GM18858 (cell line): ENCODE results near the gene DISP3.

Experiments used
- ATAC-seq: cut with Tn5 transposase; IDR thresholded peaks from one replicate; pipeline ENCODE4 v1.9.1; 2021; ENCODE audit not compliant: unreplicated experiment

DISP3 gene

GRCh38 chr1:11527541-11528452, 48.8 kb downstream of the DISP3 start:
- ATAC-seq = no peak

- ATAC-seq = no peak
These were observed 49.8 kb downstream of the DISP3 start for GRCh38 chr1:11528611-11529261.

- no peak for ATAC-seq
These were observed 50.4 kb downstream of the DISP3 start for GRCh38 chr1:11529330-11529729.

GRCh38 chr1:11529763-11530730, 51.1 kb downstream of the DISP3 start:
- no peak for ATAC-seq

- ATAC-seq = no peak
These were observed 51.9 kb downstream of the DISP3 start for GRCh38 chr1:11530731-11531311.

- no peak for ATAC-seq
These were observed 52.4 kb downstream of the DISP3 start for GRCh38 chr1:11531314-11531870.

- no peak for ATAC-seq
These were observed 53.0 kb downstream of the DISP3 start for GRCh38 chr1:11531943-11532342.

- ATAC-seq = no peak
These were observed 55.1 kb downstream of the DISP3 start for GRCh38 chr1:11533790-11534787.

- no peak for ATAC-seq
These were observed 55.9 kb downstream of the DISP3 start for GRCh38 chr1:11534846-11535245.

GRCh38 chr1:11535316-11535715, 56.4 kb downstream of the DISP3 start:
- no peak for ATAC-seq

GRCh38 chr1:11535761-11536572, 57.0 kb downstream of the DISP3 start:
- no peak for ATAC-seq

- ATAC-seq = no peak
These were observed 57.8 kb downstream of the DISP3 start for GRCh38 chr1:11536573-11537379.

- no peak for ATAC-seq
These were observed 58.4 kb downstream of the DISP3 start for GRCh38 chr1:11537380-11537764.

GRCh38 chr1:11537854-11538591, 59.1 kb downstream of the DISP3 start:
- ATAC-seq = no peak

- ATAC-seq = no peak
These were observed 59.9 kb downstream of the DISP3 start for GRCh38 chr1:11538886-11539285.

GRCh38 chr1:11539850-11540772, 61.2 kb downstream of the DISP3 start:
- no peak for ATAC-seq
